CD4-positive, alpha-beta T cell treated with Interleukin-15 for 4 hours (primary cell): ENCODE measurements around the gene ZNF778.

Source experiments
- DNase-seq: peaks from one replicate; pipeline ENCODE4 v3.0.0-alpha.2; 2020; ENCODE audit warnings: low spot score

ZNF778 gene

DNA sequence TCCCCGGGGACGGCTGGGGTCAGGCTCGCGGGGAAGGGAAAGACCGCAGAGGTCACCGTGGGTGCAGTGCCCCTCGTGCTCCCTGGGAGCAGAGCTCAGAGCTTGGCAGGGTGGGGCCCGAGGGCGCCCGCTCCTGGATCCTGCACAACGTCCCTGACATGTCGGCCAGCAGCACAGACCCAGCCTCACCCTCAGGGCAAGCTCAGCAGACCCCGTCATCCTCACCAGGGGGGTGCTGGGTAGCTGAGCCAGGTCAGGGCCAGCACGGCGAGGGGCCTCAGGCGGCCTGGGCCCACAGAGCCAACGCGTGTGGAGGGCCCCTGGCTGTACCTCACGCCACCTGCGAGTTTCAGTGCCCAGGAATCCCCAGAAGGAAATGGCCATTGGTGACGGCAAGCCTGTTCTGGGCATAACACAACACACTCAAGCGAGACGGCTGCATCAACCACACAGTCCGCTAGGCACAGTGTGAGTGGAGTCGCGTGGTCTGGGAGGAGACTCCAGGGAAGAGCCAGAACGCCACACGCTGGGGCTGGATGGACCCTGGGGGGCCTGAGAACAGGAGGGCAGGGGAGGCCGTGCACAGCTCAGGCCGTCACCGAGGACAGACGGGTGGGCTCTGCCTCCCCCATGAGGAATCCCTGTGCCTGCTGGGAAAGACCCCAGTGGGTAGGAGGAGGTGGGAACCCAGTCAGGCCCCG lies 60.3 kb downstream of the ZNF778 start:
- no peak for DNase-seq

DNA sequence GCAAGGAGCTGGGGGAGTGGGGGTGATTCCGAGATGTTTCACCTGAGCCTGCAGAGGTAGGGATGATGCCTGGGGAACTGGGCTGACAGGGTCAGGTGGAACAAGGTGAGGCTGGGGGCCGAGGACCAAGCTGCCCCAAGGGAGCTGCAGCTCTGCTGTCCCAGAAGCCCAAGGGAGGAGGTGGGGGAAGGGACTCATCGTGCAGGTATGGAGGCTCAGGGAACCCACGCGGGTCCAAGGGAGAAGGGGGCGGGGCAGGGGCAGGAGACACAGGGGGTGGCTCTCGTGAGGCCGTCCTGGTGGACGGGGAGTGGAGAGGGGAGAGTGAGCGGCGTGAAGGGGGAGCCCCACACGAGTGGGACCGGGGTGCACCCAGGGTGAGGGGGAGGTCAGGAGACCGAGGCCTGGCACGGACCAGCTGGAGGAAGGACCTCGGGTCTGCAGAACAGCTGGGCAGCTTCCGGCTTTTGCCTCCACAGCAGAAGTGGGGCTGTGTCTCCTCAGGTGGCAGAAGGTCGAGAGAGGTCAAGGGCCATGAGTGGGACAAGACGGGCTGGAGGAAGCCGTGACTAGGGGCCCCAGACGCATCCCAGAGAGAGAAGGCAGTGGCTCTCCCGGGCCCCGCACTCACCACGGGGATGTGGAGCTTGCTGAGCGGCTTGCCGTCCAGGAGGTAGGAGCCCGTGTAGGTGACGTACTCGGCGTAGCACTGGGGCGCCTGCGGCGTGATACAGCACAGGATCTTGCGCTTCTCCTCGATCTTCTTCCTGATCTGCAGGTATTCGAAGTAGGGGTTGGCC lies 61.1 kb downstream of the ZNF778 start:
- no peak for DNase-seq

DNA sequence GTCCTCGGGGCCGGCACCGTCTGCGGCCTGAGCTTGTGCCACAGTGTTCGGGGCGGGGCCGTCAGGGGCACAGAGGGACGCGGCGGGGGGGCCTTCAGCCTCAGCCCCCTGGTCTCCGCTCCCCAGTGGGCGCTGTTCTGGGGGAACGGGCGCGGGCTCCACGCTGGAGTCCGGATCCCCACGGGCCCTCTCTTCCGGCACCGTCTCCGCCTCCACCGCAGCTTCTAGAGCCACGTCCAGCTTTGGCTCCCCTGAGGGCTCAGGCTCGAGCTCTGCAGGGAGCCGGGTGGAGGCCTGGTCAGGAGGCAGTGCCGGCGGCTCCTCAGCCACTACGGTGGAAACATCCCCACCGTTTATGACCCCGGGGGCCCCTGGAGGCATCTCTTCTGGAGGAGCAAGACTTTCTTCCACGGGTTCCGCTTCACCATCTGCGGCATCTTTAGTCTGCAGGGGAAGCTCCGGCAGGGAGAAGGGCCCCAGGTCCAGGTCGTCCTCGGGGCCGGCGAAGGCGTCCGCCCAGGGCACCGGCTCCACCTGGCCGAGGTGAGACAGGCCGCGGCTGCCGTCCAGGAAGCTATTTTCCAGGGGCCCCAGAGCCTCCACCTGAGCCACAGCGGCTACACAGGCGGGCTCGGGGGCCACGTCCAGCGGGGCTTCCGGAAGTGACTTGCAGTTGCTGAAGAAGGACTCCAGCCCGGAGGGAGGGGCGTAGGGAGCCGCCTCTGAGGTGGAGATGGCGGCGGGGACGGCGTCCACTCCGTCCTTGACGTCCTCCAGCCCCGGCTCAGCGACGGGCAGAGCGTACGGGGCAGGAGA lies 62.4 kb downstream of the ZNF778 start:
- no peak for DNase-seq

DNA sequence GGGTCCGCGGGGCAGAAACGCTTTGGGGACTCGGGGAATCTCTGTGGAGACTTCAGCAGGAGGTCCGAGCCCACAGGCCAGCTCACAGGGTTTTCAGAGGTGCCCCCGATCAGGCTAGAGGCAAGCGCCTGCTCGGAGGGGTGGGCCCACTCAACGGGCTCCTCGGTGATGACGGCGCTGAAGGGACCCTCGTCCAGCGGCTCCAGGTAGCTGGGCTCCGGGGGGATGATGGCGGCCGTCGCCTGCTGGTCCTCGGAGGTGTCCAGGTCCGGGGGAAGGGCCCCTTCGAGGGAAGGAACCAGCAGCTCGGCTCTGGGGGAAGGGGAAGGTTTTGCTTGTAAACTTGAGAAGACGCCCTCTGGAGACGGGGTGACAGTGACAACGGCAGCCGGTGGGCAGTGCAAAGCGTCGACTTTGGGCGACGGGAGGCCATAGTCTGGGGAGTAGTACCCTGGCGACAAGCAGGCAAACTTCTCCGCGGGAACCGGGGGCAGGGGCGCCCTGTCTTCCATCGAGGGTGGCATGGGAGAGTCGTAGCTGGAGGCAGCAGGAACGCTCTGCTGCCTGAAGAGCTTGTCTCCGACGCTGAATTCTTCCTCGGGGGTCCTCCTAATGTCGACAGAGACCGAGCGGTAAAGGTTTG lies 63.2 kb downstream of the ZNF778 start:
- DNase-seq: no peak

DNA sequence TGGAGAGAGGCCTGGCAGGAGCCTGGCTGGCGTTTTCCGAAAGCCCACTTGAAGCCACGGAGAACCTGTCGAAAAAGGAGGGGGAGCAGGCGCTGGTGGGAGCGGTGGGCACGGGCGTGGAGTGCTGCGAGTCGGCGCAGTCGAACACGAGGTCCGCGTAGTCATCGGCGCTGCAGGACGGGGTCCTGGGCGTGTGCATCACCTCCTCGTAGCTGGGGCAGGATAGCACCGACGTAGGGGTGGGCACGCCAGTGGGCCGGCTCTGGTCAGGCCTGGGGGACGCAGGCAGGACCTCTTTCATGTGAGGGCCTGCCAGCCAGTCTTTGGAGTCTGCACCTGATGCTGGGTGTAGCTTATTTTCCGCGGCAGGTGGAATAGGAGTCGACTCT lies 63.7 kb downstream of the ZNF778 start:
- DNase-seq: no peak

DNA sequence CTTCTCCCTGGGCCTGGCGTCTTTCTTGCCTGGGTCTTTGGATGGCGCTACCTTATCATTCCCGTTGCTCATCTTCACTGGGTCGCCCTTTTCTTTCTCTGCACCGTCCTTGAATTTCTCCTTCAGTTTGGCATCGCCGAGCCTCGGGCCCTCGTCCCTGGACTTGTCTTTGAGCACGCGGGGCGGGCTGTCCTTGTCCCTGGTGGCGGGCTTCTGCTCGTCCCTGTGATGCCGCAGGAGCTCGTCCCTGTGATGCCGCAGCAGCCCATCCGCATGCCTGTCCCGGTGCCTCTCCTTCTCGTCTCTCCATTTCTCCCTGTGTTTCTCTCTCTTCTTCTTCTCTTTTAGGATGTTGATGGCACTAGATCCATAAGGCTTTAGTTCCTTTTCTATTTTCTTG lies 64.3 kb downstream of the ZNF778 start:
- DNase-seq: no peak

DNA sequence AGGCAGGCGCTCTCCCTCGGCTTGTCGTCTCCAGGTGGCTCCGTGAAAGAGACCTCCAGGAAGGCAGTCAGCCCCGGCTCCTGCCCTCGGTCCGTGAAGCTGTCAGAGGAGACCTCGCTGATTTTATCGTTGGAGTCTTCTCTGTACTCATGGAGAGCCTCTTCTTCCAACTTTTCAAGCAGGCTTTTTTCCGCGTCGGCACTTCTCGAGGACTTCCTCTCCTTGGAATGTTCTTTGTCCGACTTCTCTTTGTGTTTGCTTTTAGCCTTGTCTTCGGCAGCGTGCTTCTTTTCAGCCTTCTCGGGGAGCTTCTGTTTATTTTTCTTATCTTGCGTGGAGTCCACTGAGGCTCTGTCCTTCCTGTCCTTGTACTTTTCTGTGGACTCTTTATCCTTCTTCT lies 65.0 kb downstream of the ZNF778 start:
- no peak for DNase-seq

DNA sequence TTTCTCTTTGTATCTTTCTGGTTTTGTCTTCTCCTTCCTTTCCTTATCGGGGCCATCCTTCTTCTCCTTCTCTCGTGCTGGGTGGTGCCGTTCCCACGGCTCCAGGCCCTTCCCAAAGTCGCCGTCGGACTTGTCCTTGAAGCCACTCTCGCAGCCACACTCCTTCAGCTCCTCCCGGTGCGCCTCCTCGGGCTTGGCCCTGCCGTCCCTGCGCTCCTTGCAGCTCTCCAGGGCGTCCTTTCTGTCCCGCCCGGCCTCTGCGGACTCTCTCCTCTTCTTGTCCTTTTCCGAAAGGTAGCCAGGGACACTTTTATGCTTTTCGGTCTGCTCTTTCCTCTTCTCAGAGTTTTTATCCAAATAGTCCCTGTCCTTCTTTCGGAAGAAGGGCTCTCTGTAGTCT lies 65.9 kb downstream of the ZNF778 start:
- DNase-seq: no peak

DNA sequence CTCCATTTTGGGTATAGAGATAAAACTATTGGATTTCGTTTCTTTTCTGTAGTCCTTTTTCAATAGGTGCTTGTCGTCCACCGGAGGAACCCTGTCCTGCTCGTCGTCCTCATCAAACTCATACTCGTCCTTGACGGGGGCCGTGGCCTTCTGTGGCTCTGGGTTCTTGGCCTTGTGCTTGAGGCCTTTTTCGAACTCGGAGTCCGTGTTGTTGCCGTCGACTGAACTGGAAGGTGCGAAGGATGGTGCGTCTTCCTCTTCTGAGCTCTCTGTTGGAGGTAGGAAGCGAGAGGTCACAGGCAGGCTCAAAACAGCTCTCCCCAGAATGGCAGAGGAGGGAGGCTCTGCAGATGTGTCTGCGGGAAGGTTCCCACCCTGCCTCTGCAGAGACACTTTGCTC lies 67.9 kb downstream of the ZNF778 start:
- no peak for DNase-seq

DNA sequence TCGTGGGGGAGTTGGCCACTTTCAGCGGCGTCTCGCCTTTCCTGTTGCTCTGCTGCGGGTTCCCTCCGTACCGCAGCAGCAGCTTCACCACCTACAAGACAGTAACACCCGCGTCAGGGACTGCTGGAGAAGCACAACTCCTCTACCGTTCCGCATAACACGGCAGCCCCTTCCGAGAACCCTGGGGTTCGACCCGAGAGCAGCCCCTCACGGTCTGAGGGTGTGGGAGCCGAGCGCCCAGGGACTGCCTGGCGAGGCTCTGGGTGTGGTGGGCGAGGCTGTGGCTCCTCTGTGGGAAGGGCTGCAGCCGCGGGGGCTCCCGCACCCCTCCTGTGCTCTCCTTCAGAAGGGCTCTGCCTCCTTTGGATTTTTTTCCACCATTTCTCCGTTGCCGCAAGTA lies 68.6 kb downstream of the ZNF778 start:
- no peak for DNase-seq
